Fibroblast of the aortic adventitia (primary cell): Measurements from ENCODE around the gene CXCL16. TPM values are rescaled to one million over a fixed set of nuclear protein-coding genes. Genes with fewer than 3 reads are reported as not detected.

Experiments
- DNase-seq: peaks from one replicate; pipeline ENCODE4 v3.0.0-alpha.2; 2010; ENCODE audit warnings: low read depth
- H3K4me3 ChIP-seq: 2 replicates; pipeline ENCODE4 v1.5.1; 2011; ENCODE audit warnings: low read depth, mild to moderate bottlenecking, control low read depth, low read length, moderate library complexity
- CTCF ChIP-seq: IDR thresholded peaks from 2 replicates; pipeline ENCODE4 v1.5.1; 2011; ENCODE audit warnings: mild to moderate bottlenecking, low read length, control low read depth, inconsistent platforms; ENCODE audit not compliant: insufficient read depth
- total RNA-seq: library from RNA; depleted of rRNA; stranded (reverse); fragments of >200 nt; gene quantifications from 2 replicates; pipeline ENCODE4 v1.2.3, GENCODE V29; 2012; ENCODE audit warnings: low replicate concordance

CXCL16 gene
- total RNA-seq, 1 donor, result 2.6 TPM

DNA sequence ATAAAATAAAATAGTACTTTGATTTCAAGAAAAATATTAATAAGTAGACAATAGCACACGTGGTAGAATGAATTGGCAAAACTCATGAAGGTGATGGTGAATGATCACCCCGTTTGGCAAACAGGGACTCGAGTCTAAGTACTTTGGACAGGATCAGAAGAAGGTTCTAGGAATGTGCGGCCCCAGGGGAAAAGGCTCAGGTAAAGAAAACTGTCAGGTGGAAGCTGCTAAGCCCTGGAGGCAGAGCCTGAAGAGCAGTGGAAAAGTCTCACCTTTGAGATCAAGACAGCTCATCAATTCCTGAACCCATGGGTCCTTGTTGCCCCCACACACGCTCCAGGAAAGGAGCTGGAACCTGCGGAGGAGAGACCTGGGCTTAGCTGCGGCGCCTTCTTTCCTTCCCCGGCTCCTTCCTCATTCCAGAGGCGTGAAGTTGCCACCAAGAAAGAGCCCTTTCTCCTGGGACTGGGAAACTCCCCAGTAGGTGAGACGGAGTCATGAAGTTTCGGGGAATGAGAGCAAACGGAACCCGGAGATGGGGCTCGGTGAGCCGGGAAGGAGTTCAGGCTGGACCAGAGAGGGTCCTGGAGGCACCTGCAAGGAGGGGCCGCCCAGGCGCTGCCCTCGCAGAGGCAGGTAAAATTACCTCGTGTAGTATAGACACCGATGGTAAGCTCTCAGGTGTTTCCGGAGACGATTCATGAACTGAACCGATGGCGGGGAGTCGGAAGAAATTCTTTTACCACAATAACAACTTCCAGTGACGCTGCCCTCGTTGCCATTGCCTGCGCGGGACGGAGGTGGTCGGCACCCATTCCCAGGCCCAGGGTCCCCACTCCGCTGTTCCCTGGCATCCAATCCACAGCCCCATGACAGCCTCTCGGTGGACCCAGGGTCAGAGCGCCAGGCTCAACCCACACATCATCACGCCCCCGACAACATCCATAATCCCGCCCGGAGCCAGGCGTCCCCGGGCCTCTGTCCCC is 1.3 kb downstream of the CXCL16 start:
- TF ChIP-seq CTCF, result no peak
- no peak for DNase-seq
- peak overlapping the region; percentile 74 for H3K4me3 ChIP-seq

DNA sequence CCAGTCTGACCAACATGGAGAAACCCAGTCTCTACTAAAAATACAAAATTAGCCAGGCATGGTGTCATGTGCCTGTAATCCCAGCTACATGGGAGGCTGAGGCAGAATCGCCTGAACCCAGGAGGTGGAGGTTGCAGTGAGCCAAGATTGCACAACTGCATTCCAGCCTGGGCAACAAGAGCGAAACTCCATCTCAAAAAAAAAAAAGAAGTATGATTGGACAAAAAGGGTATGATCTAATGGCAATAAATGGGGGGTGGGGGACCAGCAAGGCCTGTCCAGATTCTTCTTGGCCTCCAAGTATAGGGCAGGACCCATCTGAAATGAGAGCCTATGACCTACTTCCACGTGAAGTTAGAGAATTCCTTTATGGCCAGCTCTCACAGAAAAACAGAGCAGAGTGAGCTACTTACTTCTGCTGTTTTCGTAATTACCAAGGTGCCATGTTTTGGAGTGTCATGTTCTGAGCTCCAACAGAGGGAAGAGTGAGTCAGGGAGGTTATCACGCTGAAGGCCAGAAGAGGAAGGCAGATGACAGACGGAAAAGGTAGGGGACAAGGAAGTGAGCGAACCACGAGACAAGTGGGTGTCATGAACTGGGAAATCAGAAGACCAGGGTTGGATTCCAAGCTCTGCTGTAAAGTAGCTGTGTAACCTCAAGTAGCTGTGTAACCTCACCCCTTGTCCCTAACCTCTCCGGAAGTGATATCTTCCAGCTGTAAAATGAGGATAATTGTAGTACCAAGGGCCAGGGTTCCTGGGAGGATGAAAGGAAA is 3.7 kb downstream of the CXCL16 start:
- H3K4me3 ChIP-seq, result no peak overlapping the region
- TF ChIP-seq CTCF, result no peak
- peak; percentile 74 for DNase-seq

GRCh38 chr17:4734857-4735475 is 4.8 kb downstream of the CXCL16 start:
- no peak for TF ChIP-seq CTCF
- H3K4me3 ChIP-seq, result no peak overlapping the region
- no peak for DNase-seq

DNA sequence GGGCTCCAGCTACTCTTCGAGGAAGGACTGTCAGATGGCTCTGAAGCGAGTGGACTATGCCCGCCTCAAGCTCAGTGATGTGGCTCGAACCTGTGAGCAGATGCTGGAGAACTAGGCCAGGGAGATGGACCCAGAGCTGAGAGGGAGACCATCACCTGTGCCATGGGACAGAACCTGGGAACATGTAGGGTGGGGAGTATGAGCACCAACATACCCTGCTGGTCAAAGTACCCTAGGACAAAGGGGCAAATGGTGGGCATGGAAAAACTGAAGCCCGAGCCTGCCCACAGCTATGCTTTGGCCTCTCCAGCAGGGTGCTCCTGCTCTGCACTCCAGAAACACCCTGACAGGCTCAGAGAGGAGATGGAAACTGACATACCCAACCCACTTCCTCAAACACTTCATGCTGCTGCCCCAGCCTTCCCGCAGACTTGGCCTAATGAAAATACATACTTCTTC is 6.6 kb downstream of the CXCL16 start:
- H3K4me3 ChIP-seq, result no peak overlapping the region
- no peak for TF ChIP-seq CTCF

DNA sequence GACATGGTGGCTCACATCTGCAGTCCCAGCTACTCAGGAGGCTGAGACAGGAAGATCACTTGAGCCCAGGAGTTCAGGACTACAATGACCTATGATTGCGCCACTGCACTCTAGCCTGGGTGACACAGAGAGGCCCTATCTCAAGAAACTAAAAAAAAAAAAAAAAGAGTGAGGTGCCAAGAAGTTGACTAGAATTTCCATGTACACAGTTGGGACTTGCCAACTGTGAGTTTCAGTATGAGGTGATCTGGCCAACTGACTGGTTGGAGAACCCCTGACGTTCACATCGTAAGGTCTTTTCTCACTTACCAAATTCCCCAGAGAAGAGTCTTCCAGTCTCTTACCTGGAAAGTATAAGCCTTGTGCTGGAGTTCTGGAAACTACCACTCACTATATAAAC is 11.6 kb downstream of the CXCL16 start:
- no peak for TF ChIP-seq CTCF
- peak; percentile 8 for DNase-seq
- H3K4me3 ChIP-seq, result no peak overlapping the region

More for the DNA sequence above, 6.6 kb downstream of the CXCL16 start:
- DNase-seq, result no peak

DNA sequence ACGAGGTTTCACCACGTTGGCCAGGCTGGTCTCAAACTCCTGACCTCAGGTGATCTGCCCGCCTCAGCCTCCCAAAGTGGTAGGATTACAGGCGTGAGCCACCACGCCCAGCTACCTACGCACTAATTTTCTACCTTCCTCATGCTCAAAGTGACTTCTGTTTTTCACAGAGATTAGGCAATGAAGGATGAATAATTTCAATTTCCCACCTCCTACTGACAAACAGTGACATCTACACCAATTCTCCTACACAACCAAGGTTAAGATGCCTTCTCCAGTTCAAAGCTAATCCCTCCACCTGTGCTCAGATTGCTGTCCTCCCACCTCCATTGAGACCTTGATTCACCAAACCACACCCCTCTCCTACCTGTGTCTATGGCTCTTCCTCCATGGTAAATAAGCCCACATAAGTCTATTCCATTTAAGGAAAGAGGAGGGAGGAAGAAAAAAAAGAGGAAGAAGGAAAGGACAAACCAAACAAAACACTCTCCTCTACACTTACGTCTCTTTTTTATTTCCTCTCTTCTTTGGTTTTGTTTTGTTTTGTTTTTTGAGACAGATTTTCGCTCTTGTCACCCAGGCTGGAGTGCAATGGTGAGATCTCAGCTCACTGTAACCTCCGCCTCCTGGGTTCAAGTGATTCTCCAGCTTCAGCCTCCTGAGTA is 13.9 kb downstream of the CXCL16 start:
- no peak overlapping the region for H3K4me3 ChIP-seq
- TF ChIP-seq CTCF, result no peak
- DNase-seq, result no peak
